Anterior cingulate cortex (tissue), 58 donors: ENCODE measurements around the gene CLCNKA.
"Not testable (repeated sequence)": the region's sequence is repeated elsewhere in the genome, so short reads cannot be mapped to it uniquely, and the experiment has no call there.

ENCODE experiments used
- DNase-seq, 58 donors: peaks; one replicate each; lab custom pipeline; 2025; lab: John Stamatoyannopoulos, UW

CLCNKA gene

GRCh38 chr1:16015960-16016901 is 5.6 kb upstream of the CLCNKA start:
- DNase-seq = peak in 4 of 58 donors; percentile 8 to 20 (median 12)

- no peak for DNase-seq
Measured at GRCh38 chr1:16017076-16017460, 4.8 kb upstream of the CLCNKA start.

DNA sequence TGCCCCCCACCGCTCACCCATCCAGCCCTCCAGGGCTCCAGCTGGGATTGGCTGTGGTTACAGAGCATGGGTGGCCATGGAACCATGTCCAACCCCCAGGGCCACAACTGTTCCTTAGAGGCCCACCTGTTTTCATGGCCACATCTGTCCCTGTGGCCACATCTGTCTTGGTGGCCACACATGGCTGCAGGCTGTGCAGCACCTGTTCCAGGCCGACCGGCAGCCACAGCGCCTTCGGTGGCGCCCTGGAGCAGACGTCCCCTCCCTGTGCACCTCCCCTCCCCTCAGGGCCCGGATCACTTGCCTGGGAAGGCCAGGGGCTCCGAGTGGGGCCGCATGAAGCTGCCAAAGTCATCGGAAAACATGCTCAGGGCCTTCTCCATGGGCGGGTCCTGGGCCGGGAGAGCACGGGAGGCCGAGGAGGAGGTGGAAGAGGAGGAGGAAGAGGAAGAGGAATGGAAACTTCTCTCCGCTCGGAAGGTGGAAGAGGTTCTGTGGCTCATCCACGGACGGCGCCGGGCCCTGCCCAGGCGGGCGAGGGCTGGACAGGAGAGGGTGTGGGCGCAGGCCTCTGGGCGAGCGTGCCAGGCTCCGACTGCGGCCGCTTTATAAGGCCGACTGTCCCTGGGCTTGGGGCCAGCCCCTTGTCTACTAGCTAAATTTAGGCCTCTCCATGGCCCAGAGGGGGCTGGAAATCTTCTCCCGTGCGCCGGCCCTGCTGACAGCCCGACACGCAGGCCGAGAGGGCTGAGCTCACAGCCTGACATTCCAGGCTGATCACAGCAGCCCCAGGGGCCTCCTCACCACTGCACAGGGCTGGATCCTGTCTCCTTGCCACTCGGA is 4.2 kb upstream of the CLCNKA start, which contains the start of gene HSPB7:
TSS of gene HSPB7 (minus strand) at position 583 of the 843 bp plus-strand sequence. CDS start at position 503, 80 bp downstream.
- DNase-seq = peak in 29 of 58 donors; percentile 5 to 58 (median 31)

GRCh38 chr1:16018308-16018707 is 3.5 kb upstream of the CLCNKA start:
- DNase-seq = no peak

GRCh38 chr1:16018749-16019643 is 2.8 kb upstream of the CLCNKA start:
- DNase-seq = peak in 3 of 58 donors; percentile 10 to 27 (median 14)

DNA sequence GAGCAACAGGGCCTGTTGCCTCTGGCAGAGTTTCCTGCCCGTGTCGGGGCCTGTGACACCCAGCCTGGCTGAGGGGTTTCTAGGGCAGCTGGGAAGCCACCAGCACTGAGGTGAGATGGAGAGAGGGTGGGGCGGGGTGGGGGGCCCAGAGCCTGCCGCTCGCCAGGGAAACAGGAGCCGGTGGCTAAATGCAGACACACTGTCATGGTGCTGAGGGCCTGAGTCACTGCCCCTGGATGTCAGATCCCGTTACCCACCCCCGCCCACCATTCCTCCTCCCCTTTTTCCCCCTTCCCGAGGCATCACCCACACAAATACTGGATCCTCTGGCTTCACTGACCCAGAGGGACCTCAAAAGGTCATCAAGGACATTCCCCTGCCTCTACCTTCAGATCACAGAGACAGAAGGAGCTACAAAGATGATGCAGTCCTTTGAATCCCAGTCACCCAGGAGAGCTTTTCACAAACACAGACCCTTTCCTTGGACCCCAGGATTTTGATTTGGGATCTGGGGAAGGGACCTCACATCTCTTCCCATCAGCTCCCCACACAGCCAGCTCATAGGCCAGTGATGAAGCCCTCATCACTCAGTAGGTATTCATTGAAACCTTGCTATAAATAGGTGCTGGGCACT is 2.1 kb upstream of the CLCNKA start:
- peak in 24 of 58 donors; percentile 4 to 62 (median 32) for DNase-seq

DNA sequence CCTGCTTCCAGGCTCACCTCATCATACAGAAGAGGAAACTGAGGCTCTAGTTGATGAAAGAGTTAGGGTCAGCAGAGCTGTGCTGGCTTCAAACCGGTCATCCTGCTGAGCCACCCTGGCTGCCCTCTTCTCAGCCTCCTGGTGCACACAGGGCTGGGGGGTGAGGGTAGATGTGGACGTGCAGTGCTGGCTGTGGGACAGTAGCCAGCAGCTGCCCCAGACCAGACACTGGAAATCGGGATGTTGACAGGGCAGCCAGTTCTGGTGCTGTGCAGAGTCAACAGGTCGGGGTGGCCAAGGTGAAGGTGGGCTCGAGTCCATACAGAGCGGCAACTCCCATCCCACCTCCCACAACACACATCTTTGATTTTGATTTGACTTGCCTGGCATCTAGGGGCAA is 1.5 kb upstream of the CLCNKA start:
- DNase-seq = no peak

DNA sequence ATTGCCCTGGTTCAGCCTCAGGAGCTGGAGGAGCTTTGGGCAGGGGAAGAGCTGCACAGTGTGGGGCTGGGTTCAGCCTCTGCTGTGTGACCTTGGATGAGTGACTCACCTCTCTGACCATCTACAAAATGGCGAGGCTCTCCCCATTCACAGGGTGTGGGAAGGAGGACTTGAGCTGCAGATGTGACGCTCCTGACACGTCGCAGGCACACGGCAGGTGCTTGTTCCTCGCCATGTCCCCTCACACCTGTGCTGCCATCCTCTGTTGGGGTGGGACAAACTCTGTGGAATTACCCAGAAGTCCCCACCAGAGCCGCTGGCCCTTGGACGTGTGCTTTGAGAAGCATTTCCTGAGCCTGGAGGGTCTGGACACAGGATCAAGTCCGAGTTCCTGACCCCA is 958 bp upstream of the CLCNKA start:
- not testable (repeated sequence) for DNase-seq

DNA sequence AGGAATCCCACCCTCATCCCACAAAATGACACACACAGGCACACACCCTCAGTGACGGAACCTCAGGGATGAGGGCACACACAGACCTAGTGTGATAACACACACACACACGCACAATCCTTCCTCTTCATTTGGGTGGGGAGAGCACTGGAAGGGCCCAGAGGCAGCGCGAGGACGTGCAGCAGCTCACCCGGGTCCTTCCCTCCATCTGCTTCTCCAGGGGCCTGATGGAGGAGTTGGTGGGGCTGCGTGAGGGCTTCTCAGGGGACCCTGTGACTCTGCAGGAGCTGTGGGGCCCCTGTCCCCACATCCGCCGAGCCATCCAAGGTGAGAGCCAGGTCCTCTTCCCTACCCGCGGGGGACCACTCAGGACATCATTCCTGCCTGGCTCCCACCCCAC is 557 bp downstream of the CLCNKA start:
- DNase-seq = no peak

DNA sequence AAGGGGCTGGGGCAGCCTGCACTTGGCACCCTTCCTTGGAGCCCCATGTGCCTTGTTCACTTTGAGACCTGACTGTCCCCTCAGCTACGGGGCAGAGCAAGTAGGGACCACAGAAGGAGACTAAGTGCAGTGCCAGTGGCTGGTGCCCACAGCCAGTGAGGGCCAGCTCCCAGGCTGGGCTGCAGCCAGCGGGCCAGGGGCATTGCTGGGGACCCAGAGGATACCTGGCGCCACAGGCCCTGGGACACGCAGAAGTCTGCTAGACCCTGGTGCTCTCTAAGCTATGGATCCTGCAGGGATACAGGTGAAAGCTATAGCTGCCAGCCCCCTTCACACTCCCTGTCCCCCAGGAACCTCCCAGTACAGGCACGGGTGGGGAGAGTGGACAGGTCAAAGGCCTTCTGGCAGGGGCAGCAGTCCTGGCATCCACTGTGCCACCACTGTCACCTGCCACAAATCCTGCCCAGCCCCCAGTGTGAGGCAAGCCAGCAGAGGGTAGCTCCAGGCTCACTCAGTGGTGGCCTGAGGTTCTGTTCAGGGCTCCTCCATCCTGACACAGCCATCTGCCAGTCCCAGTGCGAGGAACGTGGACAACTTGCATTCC is 1.3 kb downstream of the CLCNKA start:
- DNase-seq = no peak

GRCh38 chr1:16026302-16026701 is 4.5 kb downstream of the CLCNKA start:
- not testable (repeated sequence) for DNase-seq

DNA sequence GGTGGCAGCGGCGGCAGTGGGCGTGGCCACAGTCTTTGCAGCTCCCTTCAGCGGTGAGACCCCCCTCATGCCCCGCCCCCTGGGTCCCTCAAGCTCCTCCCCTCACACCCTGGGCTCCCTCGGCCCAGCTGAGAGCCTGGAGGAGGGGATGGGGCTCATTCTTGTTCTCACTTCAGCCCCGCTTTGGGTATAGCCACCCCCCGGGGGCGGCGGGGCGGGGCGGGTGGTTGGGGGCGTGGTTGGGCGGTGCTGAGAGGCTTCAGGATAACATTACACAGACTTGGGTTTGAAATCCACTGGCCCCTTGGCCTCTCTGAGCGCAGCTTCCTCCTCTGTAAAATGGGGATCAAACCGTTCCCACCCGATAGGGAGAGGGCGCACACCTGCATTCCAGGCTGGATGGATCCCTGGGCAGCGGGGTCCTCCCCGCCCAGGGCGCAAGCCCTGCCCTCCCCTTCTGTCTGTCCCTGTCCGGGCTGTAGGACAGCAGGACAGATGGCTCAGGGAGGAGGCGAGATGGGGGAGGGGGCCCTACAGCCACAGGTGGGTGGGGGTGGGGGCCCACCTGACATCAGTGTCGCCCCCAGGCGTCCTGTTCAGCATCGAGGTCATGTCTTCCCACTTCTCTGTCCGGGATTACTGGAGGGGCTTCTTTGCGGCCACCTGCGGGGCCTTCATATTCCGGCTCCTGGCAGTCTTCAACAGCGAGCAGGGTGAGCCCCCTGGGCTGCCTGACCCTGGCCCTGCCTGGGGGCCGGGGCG is 5.1 kb downstream of the CLCNKA start:
- no peak for DNase-seq

GRCh38 chr1:16028237-16029002 is 6.6 kb downstream of the CLCNKA start:
- DNase-seq = no peak

- not testable (repeated sequence) for DNase-seq
Measured at GRCh38 chr1:16029003-16029268, 7.1 kb downstream of the CLCNKA start.

DNA sequence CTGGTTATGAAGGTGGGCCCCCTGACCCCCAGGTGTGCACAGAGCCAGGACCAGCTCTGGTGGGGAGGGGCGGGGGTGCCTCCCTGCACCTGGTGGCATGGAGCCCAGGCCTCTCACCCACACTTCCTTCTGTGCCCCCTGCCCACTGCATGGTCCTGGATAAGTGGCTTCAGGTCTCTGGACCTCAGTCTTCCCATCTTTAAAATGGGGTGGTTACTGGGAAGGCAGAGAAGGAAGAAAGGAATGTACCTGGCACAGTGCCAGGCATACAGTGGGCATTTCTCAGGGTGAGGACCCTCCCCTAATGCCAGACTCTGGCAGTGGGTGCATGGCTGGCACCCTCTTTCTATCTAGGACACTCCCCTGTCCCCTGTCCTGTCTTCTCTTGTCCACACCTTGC is 7.5 kb downstream of the CLCNKA start:
- DNase-seq = no peak

GRCh38 chr1:16031551-16031950 is 9.7 kb downstream of the CLCNKA start:
- DNase-seq = no peak

GRCh38 chr1:16032388-16033102 is 10.7 kb downstream of the CLCNKA start:
- DNase-seq = peak in 53 of 58 donors; percentile 3 to 76 (median 48)
